ENCODE measurements around the gene CAMK1D. TPM values are rescaled to one million over a fixed set of nuclear protein-coding genes. Genes with fewer than 3 reads are reported as not detected.

The CAMK1D gene
- total and polyA plus RNA-seq, 2 donors (not counting 3 experiments of a cell fraction or from before 2014, with no cell fraction given): 0.37 to 4.2 TPM

GRCh38 chr10:12650122-12650521, 300.8 kb downstream of the CAMK1D start:
- dilution Hi-C loops (cut with MboI; ENCODE audit: extremely low pct_ligation_motif_present, low sequenced_read_pairs) (no loop called here), intact Hi-C loops (cut with micrococcal nuclease) (no loop called here)
- TF ChIP-seq GATA2 (IDR thresholded peaks at IDR 0.05; ENCODE audit: insufficient read depth, insufficient read length, low read depth, low read length) (no peak), EZH2 (IDR thresholded peaks at IDR 0.05; ENCODE audit: borderline replicate concordance, low read depth, low read length, severe bottlenecking) (no peak), POLR2AphosphoS5 (IDR thresholded peaks at IDR 0.05; ENCODE audit: insufficient read depth, low read depth, low read length) (no peak), POLR2A (IDR thresholded peaks at IDR 0.05; ENCODE audit: low read depth, low read length) (no peak), JUN (IDR thresholded peaks at IDR 0.05; ENCODE audit: borderline replicate concordance, insufficient read depth, insufficient read length, low read depth) (no peak), FOS (IDR thresholded peaks at IDR 0.05; ENCODE audit: borderline replicate concordance, insufficient read depth, low read length) (no peak), MYC (IDR thresholded peaks at IDR 0.05; ENCODE audit: low read depth, low read length) (no peak)
- TF ChIP-seq, protein P1, sequence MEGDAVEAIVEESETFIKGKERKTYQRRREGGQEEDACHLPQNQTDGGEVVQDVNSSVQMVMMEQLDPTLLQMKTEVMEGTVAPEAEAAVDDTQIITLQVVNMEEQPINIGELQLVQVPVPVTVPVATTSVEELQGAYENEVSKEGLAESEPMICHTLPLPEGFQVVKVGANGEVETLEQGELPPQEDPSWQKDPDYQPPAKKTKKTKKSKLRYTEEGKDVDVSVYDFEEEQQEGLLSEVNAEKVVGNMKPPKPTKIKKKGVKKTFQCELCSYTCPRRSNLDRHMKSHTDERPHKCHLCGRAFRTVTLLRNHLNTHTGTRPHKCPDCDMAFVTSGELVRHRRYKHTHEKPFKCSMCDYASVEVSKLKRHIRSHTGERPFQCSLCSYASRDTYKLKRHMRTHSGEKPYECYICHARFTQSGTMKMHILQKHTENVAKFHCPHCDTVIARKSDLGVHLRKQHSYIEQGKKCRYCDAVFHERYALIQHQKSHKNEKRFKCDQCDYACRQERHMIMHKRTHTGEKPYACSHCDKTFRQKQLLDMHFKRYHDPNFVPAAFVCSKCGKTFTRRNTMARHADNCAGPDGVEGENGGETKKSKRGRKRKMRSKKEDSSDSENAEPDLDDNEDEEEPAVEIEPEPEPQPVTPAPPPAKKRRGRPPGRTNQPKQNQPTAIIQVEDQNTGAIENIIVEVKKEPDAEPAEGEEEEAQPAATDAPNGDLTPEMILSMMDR (IDR thresholded peaks at IDR 0.05; ENCODE audit: extremely low read depth in 1 of 2, insufficient read depth in 1 of 2, low read depth in 1 of 2, low read length in 2 of 2): no peak
- TF ChIP-seq, protein P2, sequence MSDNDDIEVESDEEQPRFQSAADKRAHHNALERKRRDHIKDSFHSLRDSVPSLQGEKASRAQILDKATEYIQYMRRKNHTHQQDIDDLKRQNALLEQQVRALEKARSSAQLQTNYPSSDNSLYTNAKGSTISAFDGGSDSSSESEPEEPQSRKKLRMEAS (IDR thresholded peaks at IDR 0.05; ENCODE audit: insufficient read depth, insufficient read length): no peak
- H3K9me1 ChIP-seq (replicated peaks; ENCODE audit: control insufficient read depth, extremely low read depth, insufficient read depth, low read length): no peaks in the 10 kb centered on the region
- H3K27ac ChIP-seq (ENCODE audit: insufficient read depth, low read depth, low read length): no peak overlapping the region
- H3K4me3 ChIP-seq (replicated peaks in 1 of 3; ENCODE audit: insufficient read depth in 1 of 3, low read depth in 1 of 3, low read length in 3 of 3): no peak overlapping the region
- H3K4me1 ChIP-seq (ENCODE audit: control insufficient read depth, extremely low read depth, insufficient read depth, low read length): no peaks in the 10 kb centered on the region
- FAIRE-seq: no peak
- DNase-seq (ENCODE audit: low read depth, low spot score): no peak
- no peaks in the 10 kb centered on the region for H4K20me1 ChIP-seq (replicated peaks; ENCODE audit: control insufficient read depth, extremely low read depth, insufficient read depth, low read length)
- no TSS peak for BruUV-seq (replicated peaks)
- H3K79me2 ChIP-seq (ENCODE audit: control insufficient read depth, insufficient read depth, low read length): no peaks in the 10 kb centered on the region
- H3K27me3 ChIP-seq (ENCODE audit: control insufficient read depth in 2 of 2, insufficient read depth in 2 of 2, low read length in 2 of 2): peaks cover 0 to 3% of the 10 kb centered on the region in 2 experiments
- no peaks in the 10 kb centered on the region for H3K36me3 ChIP-seq (ENCODE audit: control insufficient read depth in 2 of 2, extremely low read depth in 1 of 2, insufficient read depth in 2 of 2, low read length in 2 of 2)
- no peak overlapping the region for H2AFZ ChIP-seq (ENCODE audit: low read depth, low read length)
- no peak overlapping the region for H3K4me2 ChIP-seq (ENCODE audit: insufficient read depth, low read length)
- H3K9ac ChIP-seq (replicated peaks; ENCODE audit: extremely low read depth, insufficient read depth, low read length): no peak overlapping the region
- H3K9me3 ChIP-seq (replicated peaks; ENCODE audit: control insufficient read depth, insufficient read depth, low read length): no peaks in the 10 kb centered on the region
- CTCF ChIA-PET: no interaction called here
- POLR2A ChIA-PET: no interaction called here

Measured in endothelial cell of umbilical vein (primary cell).